Ammon's horn (tissue), 1 donor: ENCODE measurements around the gene IL20RB.
"Not testable (repeated sequence)": the region's sequence is repeated elsewhere in the genome, so short reads cannot be mapped to it uniquely, and the experiment has no call there.

ENCODE experiments used
- DNase-seq: peaks from one replicate; pipeline ENCODE4 v3.0.0-alpha.2; 2016; ENCODE audit warnings: low spot score

IL20RB gene

GRCh38 chr3:136946978-136947377 is 10.8 kb upstream of the IL20RB start:
- no peak for DNase-seq

GRCh38 chr3:136947477-136947876 is 10.3 kb upstream of the IL20RB start:
- no peak for DNase-seq

- DNase-seq = no peak
Observed at GRCh38 chr3:136949146-136949545, 8.6 kb upstream of the IL20RB start.

GRCh38 chr3:136949708-136950107 is 8.1 kb upstream of the IL20RB start:
- no peak for DNase-seq

- DNase-seq = no peak
Observed at GRCh38 chr3:136950623-136951022, 7.2 kb upstream of the IL20RB start.

- no peak for DNase-seq
Observed at GRCh38 chr3:136952292-136952691, 5.5 kb upstream of the IL20RB start.

GRCh38 chr3:136954251-136954650 is 3.5 kb upstream of the IL20RB start:
- DNase-seq = no peak

GRCh38 chr3:136954980-136955780 is 2.6 kb upstream of the IL20RB start:
- DNase-seq = no peak

- DNase-seq = no peak
Observed at GRCh38 chr3:136955813-136956212, 2.0 kb upstream of the IL20RB start.

- DNase-seq = no peak
Observed at GRCh38 chr3:136956971-136957370, 812 bp upstream of the IL20RB start.

- no peak for DNase-seq
Observed at GRCh38 chr3:136958939-136959338, 1.2 kb downstream of the IL20RB start.

GRCh38 chr3:136959599-136959998 is 1.8 kb downstream of the IL20RB start:
- no peak for DNase-seq

- DNase-seq = no peak
Observed at GRCh38 chr3:136960838-136961836, 3.4 kb downstream of the IL20RB start.

- DNase-seq = no peak
Observed at GRCh38 chr3:136962927-136963326, 5.1 kb downstream of the IL20RB start.

GRCh38 chr3:136969539-136969938 is 11.8 kb downstream of the IL20RB start:
- DNase-seq = not testable (repeated sequence)

GRCh38 chr3:136973352-136973751 is 15.6 kb downstream of the IL20RB start:
- no peak for DNase-seq

- no peak for DNase-seq
Observed at GRCh38 chr3:136974670-136975069, 16.9 kb downstream of the IL20RB start.

GRCh38 chr3:136979204-136979603 is 21.4 kb downstream of the IL20RB start:
- no peak for DNase-seq

GRCh38 chr3:136979684-136980083 is 21.9 kb downstream of the IL20RB start:
- DNase-seq = no peak

- DNase-seq = no peak
Observed at GRCh38 chr3:136982033-136982432, 24.2 kb downstream of the IL20RB start.

- DNase-seq = no peak
Observed at GRCh38 chr3:136982520-136983138, 24.8 kb downstream of the IL20RB start.

GRCh38 chr3:136984837-136985236 is 27.1 kb downstream of the IL20RB start:
- DNase-seq = no peak
